HepG2 (cell line): Measurements from ENCODE around the gene CTDSP1. TPM values are rescaled to one million over a fixed set of nuclear protein-coding genes. Genes with fewer than 3 reads are reported as not detected.
A peak's percentile ranks its signal among the peaks of the same experiment; 100 is the strongest.

Experiments used
- BCL6 ChIP-seq: IDR thresholded peaks from 2 replicates; pipeline ENCODE4 v1.6.1; 2016; ENCODE audit warnings: missing genetic modification reagents, missing compliant biosample characterization
- BCLAF1 ChIP-seq: fragments of 450-650 bp; IDR thresholded peaks from 2 replicates; pipeline ENCODE4 v1.6.1; 2017; ENCODE audit warnings: mild to moderate bottlenecking
- BORCS8-MEF2B ChIP-seq: sonication (generic); formaldehyde crosslinking; IDR thresholded peaks from 2 replicates; pipeline ENCODE4 v1.8.0; 2022; ENCODE audit warnings: mild to moderate bottlenecking, missing genetic modification reagents
- CEBPG ChIP-seq: IDR thresholded peaks from 2 replicates; pipeline ENCODE4 v1.6.1; 2016
- HNRNPK ChIP-seq: fragments of 200-400 bp; formaldehyde crosslinking; IDR thresholded peaks from 2 replicates; pipeline ENCODE4 v1.6.1; 2018; ENCODE audit warnings: low read length, low read depth, moderate library complexity, mild to moderate bottlenecking; ENCODE audit not compliant: poor library complexity, severe bottlenecking
- MEF2D ChIP-seq: sonication (generic); formaldehyde crosslinking; IDR thresholded peaks from 2 replicates; pipeline ENCODE4 v1.5.1; 2020; ENCODE audit warnings: mild to moderate bottlenecking, missing genetic modification reagents
- MTF2 ChIP-seq: sonication (generic); formaldehyde crosslinking; IDR thresholded peaks from 2 replicates; pipeline ENCODE4 v1.5.0; 2020; ENCODE audit warnings: missing genetic modification reagents, borderline replicate concordance
- PHF8 ChIP-seq: sonication (generic); formaldehyde crosslinking; IDR thresholded peaks from 2 replicates; pipeline ENCODE4 v1.5.0; 2020; ENCODE audit warnings: missing genetic modification reagents
- RBFOX2 ChIP-seq: fragments of 200-400 bp; formaldehyde crosslinking; IDR thresholded peaks from 2 replicates; pipeline ENCODE4 v1.6.1; 2017; ENCODE audit warnings: low read depth, mild to moderate bottlenecking, low read length
- SNAPC2 ChIP-seq: sonication (generic); formaldehyde crosslinking; IDR thresholded peaks from 2 replicates; pipeline ENCODE4 v1.8.1; 2022; ENCODE audit warnings: mild to moderate bottlenecking, missing genetic modification reagents
- TAF15 ChIP-seq: fragments of 200-400 bp; formaldehyde crosslinking; IDR thresholded peaks from one replicate; pipeline ENCODE4 v1.6.1; 2018; ENCODE audit warnings: mild to moderate bottlenecking, low read depth, low read length; ENCODE audit not compliant: poor library complexity, severe bottlenecking
- TMF1 ChIP-seq: sonication (generic); formaldehyde crosslinking; IDR thresholded peaks from 2 replicates; pipeline ENCODE4 v1.8.1; 2022; ENCODE audit warnings: low read depth, missing genetic modification reagents
- ZBTB7B ChIP-seq: sonication (generic); formaldehyde crosslinking; IDR thresholded peaks from 2 replicates; pipeline ENCODE4 v1.4.0; 2020; ENCODE audit warnings: missing genetic modification reagents
- ZGPAT ChIP-seq: IDR thresholded peaks from 2 replicates; pipeline ENCODE4 v1.6.1; 2016; ENCODE audit warnings: mild to moderate bottlenecking
- ZMYM4 ChIP-seq: sonication (generic); formaldehyde crosslinking; IDR thresholded peaks from 2 replicates; pipeline ENCODE4 v1.8.1; 2023; ENCODE audit warnings: mild to moderate bottlenecking, missing genetic modification reagents
- ZNF234 ChIP-seq: sonication (generic); formaldehyde crosslinking; conservative IDR thresholded peaks from 2 replicates; pipeline ENCODE4 v1.5.1; 2020; ENCODE audit warnings: mild to moderate bottlenecking, missing genetic modification reagents
- ZNF446 ChIP-seq: sonication (generic); formaldehyde crosslinking; IDR thresholded peaks from 2 replicates; pipeline ENCODE4 v1.5.0; 2020; ENCODE audit warnings: mild to moderate bottlenecking, missing genetic modification reagents
- ZNF549 ChIP-seq: sonication (generic); formaldehyde crosslinking; IDR thresholded peaks from 2 replicates; pipeline ENCODE4 v1.5.0; 2020; ENCODE audit warnings: missing genetic modification reagents
- polyA plus RNA-seq, 8 experiments: library from polyadenylated mRNA; depleted of rRNA in 3 of 8; stranded (reverse) in 7 of 8; unstranded in 1 of 8; fragments of >200 nt; fragmentation: Illumina TruSeq in 4 of 8; extraction: Trizol in 4 of 8; gene quantifications; 2 replicates each; pipeline versions ENCODE4 v1.2.1 to v1.2.3, GENCODE V29; 2011 to 2016; ENCODE audit warnings: low read depth in 4 of 8, missing spikeins in 1 of 8, mixed read lengths in 1 of 8; ENCODE audit not compliant: insufficient read depth in 1 of 8
- total RNA-seq, 5 experiments: library from RNA; depleted of rRNA; stranded (reverse); fragments of >200 nt; fragmentation: Illumina TruSeq; extraction: Trizol; gene quantifications; 2 replicates each; pipeline ENCODE4 v1.2.3, GENCODE V29; 2016; ENCODE audit warnings: low read depth in 1 of 5

Gene CTDSP1
- total and polyA plus RNA-seq, 2 of the 13 experiments (the other 11 are each of a cell fraction or from before 2014, with no cell fraction given) = 91.0 to 268 TPM

- TF ChIP-seq MTF2 (CRISPR knock-in tag) (peak; percentile 85; the same call in 1 of the 2 replicates), SNAPC2 (CRISPR knock-in tag) (0 out of 2 replicates have a peak, but pooled peaks have one; percentile 16), PHF8 (CRISPR knock-in tag) (peak; percentile 60), ZNF549 (CRISPR knock-in tag) (no peak), CEBPG (CRISPR knock-in tag) (peak; percentile 50; the same call in 1 of the 2 replicates), BORCS8-MEF2B (CRISPR knock-in tag) (no peak; the same call in 1 of the 2 replicates), HNRNPK (peak; percentile 56), ZNF234 (CRISPR knock-in tag) (0 out of 2 replicates have a peak, but pooled peaks have one; percentile 26), ZBTB7B (CRISPR knock-in tag) (peak; percentile 80), ZNF446 (CRISPR knock-in tag) (0 out of 2 replicates have a peak, but pooled peaks have one; percentile 2), BCL6 (CRISPR knock-in tag) (peak; percentile 73), BCLAF1 (no peak), ZMYM4 (CRISPR knock-in tag) (peak; percentile 75), ZGPAT (peak; percentile 76), MEF2D (CRISPR knock-in tag) (peak; percentile 91), RBFOX2 (peak; percentile 64), TMF1 (CRISPR knock-in tag) (peak; percentile 65; the same call in 1 of the 2 replicates), TAF15 (no peak)
Measured at GRCh38 chr2:218400930-218401881, 1.5 kb downstream of the CTDSP1 start (continued).
